ENCODE results near the gene CIBAR2.

Gene CIBAR2

DNA sequence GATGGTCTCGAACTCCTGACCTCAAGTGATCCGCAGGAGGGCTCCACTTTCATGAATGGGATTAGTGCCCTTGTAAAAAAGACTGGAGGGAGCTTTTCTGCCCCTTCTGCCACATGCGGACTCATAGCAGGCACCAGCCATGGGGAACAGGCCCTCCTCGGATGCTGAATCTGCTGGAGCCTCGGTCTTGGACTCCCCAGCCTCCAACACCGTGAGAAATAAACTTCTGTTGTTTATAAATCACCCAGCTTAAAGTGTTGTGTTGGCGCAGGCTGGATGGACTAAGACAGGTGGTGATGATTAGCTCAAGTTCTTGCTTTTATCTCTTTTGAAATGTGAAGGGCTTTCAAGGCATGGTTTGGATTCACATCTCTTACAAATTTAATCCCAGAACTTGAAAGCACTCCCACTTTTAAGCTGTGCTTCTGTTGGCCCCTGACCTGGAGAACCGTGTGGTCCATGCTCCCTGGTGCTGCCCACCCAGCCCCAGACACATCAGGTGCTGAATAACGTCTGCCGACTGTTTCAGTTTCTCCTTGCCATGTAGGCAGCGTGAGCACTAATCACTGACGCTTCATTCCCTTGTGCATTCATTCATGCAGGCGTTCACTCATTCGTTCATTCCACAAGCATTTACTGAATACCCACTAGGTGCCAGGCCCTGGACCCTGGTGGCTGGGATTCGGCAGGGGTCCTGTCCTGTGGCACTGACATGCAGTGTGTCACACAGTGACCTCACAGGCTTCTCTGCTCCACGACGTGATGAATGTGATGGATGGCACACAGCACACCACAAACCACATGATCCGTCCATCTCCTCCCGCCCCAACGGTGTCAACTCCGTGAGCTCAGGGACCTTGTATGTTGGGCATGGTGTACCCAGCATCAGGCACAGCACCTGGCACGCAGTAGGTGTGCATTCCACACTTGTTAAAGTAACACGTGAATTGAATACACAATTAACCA lies 8.9 kb downstream of the CIBAR2 start:
- no peak for DNase-seq (ENCODE audit: low spot score)

DNA sequence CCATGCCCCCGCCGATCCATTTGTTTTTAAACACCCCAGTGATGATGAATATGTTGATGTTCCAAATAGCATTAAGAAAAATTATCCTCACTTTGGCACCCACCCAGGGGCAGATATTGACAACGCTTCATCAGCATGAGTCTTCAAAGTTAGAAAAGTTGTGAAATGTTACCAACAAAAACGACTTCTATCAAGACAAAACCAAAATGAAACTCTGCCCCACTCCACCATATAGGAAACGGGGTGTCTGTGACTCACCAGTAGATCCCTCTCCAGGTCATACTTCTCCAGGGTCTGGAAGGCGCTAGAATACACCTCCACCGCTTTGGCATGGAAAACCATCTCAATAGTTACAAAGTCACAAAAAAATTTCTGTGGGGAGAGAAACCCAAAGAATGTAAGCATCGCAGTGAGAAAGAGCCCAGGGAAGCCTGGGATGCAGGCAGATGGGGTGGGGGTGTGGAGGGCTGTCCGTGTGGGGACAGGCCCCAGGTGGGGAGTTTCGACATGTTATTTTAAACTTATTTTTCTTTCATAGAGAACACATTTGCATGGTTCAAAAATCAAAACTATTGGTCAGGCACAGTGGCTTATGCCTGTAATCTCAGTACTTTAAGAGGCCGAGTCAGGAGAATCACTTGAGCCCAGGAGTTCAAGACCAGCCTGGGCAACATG lies 10.2 kb downstream of the CIBAR2 start:
- no peak for DNase-seq (ENCODE audit: low spot score)

DNA sequence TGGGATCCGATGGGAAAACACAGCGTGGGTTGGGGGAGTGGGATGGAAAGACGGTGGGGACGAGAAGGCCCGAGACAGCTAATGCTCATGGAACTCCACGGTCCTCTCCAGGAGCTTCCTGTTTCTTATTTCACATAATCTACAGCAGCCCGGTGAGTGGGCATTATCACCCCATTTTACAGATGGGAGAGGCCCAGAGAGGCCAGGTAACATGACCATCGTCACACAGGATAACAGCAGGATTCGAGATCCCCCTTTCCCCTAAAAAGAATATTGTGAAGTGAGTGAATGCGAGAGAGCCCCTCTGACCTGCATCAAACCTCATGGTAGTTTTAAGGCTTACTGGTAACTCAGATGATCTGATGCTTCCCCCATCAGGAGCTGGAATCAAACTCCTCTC lies 12.0 kb downstream of the CIBAR2 start:
- no peak for DNase-seq (ENCODE audit: low spot score)

DNA sequence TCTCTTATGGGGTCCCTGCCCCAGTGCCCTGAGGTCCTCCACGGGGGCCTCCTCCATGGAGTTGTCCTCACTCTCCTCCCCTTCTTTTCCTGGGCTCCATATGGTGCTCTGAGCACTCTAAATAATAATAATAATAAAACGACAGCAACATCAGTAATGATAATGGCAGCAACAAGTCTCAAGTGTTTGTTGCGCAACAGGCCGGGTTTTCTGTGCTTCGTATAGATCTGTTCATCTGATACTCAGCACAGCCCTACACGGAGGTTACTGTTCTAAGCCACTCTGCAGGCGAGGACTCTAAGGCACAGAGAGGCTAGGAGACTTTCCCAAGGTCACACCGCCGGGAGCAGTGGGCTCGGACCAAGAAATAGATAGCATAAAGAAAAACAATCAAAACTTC lies 13.7 kb downstream of the CIBAR2 start:
- DNase-seq (ENCODE audit: low spot score): no peak

DNA sequence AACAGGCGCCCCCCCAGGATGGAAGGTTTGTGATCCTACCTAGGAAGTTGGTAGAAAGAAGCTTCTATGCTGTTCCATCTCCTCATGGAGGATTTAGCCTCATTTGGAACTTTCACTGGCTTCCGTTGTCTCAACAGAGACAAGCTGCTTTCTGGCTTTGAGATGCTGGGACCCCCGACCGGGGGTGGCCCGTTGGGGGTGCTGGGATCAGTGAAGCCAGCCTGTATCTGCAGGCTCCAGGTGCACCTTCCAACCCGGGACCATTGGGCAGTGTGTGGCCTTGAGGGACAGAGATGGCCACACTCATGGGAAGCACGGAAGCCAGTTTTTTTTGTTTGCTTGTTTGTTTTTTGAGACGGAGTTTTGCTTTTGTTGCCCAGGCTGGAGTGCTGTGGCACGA lies 15.4 kb downstream of the CIBAR2 start:
- DNase-seq (ENCODE audit: low spot score): no peak

DNA sequence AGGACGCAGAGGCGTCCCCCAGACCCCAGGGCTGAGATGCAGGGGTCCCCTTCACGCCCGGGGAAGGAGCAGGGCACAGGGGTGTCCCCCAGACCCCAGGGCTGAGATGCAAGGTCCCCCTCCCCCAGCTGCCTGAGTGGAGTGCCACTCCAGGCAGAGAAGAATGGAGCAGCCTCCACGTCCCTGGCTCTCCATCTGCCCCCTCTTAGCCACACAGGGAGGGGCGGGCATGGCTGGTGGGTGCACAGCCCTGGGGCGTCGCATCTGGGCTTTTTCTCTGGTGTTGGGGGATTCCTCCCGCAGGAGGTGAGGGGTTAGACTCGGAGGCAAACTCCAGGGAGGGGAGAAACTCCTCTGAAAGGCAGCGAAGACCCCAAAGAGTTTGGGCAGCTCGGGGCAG lies 17.5 kb downstream of the CIBAR2 start:
- no peak for DNase-seq (ENCODE audit: low spot score)

DNA sequence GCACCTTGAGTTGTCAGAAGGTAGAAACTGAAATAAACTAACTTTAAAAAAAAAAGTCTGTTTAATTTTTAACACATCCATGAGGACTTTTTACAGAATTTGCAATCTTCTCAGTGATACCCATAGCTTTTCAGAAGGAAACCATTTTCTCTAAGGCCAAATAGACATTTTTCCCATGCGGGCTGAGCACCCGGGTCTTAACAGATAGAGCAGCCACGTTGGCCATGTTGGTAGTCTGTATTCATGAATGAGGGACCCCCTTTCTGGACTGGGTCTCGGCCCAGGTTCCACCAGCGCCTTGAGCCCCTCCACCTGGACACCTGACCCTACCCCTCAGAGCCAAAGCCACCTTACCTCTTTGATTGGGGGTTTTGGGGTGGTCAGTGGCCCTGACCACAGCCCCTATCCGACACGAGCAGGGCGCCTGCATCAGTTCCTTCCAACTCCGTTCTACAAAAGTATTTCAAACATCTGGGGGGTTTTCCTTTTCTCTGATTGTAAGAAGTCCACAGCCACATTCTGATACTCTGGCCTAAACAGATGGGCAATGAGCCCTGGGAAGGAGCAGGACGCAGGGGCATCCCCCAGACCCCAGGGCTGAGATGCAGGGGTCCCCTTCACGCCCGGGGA lies 18.0 kb downstream of the CIBAR2 start:
- DNase-seq (ENCODE audit: low spot score): no peak

DNA sequence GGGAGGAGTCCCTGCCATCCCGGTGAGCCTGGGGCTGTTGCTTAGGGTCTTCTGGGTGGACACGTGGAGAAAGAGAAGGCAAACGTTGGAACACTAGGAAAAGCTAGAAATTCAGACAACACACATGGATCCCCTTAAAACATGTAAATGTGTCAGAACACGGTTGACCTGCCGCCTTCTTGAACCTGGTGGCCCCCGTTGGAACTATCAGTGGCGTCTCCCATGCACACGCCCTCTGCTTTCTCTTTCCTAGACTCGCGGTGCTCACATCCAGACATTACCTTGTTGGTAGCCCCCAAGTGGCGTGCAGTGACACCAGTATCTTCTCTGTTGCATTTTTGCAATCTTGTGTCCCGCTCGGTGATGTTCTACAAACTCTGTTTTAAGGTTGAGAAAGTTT lies 18.6 kb downstream of the CIBAR2 start:
- DNase-seq (ENCODE audit: low spot score): no peak

DNA sequence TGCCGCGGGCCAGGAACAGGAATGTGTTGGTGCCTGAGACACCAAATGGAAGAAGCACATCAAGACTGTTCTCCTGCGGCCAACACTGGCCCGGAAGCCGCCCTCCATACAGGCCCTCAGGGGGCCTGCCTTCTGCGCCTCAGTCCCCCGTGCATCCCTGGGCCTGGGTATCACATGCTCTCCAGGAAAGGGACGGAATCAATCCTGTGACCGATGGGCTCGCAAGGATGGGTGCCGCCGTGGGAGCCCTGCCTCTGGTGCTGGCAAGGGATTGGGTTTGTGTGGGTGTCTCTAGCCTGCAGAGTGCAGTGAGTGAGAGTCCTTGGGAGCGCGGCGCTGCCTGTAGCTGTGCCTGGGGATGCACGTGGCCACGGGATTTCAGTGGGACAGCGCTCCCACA lies 19.4 kb downstream of the CIBAR2 start:
- DNase-seq (ENCODE audit: low spot score): no peak

DNA sequence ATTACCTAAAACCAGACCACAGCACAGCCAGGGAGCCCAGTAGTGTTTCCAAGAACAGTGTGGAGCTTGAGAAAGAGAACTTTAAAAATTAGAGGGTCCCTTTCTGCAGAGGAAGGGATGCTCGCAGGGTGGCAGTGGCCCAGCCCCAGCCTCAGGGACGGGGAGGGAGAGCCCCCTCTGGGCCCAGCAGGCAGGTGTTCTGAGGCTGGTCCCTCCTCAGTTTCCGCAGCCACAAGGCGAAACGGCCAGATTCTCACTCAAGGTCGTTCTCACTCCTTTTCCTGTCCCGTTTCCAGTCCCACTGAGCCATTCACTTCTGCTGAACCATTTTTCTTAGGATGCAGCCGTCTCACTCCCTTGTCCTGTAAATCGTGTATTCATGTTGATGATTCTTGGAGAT lies 20.0 kb downstream of the CIBAR2 start:
- DNase-seq (ENCODE audit: low spot score): no peak

DNA sequence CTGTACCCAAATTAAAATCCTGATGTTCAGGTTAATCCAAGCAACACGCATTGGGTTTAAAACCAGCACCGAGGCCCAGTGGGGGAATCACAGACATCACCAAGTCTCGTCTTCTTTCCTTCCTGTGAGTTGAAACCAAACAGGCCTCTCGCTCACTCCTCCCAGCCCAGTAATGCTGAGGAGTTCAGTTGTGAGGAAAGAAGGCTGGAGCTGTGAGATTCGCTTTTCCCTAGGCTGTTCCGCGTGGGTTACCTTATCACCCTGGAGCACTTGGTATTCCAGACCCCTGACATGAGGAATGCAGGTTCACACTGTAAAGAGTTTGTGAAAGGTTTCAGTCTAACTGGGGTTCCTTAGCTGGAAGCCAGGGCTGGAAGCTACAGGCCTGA lies 20.8 kb downstream of the CIBAR2 start:
- DNase-seq (ENCODE audit: low spot score): no peak

DNA sequence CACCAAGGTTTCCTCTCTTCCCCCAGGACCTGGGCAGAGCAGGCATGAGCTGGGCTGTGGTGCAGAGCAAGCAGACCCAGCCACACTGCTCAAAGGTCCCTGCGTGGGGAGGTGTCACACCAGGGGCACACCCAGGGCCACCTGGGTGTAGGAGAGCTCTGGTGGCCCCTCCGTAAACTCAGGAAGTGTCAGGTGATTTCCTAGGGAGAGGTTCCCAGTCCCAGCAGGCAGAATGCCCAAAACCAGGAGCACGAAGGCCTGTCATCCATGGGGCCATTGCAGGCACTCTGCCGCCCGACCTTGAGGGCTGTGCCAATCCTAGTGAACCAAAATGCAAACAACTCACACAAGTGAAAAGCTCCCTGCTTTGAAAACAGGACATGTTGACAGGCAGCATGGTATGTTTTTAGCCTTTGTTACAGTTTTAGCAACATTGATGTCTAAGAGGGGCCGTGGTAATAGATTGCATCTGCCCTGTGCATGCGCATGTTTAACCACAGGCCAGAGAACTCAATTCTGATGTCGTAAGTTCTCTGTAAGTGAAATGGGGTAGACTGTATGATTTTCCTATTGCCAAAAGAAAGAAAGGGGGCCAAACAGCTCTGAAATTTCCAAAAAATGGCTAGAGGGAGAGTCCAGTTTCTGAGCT lies 21.3 kb downstream of the CIBAR2 start:
- DNase-seq (ENCODE audit: low spot score): no peak

DNA sequence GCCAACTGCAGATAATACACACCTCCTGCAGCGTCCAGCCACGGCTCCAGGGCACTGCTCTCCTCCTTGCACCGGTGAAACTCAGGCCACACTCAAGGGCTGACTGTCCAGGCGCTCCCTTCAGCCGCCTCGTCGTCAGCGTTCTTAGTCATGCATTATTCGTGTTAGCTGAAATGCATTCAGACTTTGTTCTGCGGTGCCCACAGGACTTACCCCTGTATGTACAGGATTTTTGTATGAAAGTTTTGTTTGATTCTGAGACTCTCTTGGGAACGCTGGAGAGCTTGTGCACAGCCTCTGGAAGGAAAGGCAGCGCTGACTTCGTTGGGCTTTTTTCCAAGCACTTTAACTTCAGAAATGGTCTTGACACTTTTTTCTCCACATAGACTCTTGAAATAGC lies 22.1 kb downstream of the CIBAR2 start:
- no peak for DNase-seq (ENCODE audit: low spot score)

DNA sequence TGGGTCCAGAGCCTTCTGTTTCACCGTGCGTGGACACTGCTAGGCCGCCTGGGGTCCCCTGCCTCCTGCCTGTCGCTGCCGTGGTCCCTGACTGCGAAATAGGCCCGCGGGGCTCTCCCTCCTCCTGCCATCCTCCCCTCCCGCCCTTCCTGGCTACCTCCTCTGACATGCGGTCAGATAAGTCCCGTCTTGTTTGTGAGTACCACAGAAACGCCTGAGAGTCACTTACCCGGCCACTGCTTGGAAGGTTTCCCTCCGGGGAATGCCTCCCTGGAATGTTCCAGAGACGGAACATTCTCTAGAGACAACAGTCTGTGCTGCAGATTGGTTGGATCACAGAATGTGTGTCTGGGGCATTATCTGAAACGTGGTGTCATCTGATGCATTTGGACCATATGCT lies 22.7 kb downstream of the CIBAR2 start:
- DNase-seq (ENCODE audit: low spot score): no peak

DNA sequence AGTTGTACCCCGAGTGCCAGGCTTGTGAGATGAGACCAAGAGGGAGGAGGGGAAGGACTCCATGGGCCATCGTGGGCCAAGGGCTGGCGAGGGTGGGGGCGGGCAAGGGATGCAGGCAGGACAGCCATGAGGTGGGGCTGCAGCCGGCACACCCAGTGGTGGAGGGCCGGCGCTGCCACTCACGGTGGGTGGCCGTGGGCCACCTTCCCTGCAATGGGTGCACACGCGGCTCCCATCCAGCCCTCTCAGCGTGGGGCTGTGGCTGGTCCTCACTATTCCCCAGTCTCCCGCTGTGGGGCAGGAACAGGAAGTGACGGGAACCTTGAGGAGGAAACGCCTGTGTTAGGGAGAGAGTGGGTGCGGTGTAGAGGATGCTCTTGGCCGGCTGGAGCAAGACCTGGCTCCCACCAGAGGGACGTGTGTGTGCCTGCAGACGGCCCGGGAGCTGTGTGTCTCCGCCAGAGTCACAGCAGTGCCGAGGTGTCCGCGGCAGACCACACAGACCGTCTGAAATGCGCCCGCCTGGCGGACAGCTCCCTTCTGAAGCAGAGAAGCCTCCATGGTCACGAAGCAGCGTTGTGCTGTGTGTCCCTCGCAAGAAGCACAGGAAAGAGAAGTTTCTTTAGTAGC lies 23.6 kb downstream of the CIBAR2 start:
- no peak for DNase-seq (ENCODE audit: low spot score)

DNA sequence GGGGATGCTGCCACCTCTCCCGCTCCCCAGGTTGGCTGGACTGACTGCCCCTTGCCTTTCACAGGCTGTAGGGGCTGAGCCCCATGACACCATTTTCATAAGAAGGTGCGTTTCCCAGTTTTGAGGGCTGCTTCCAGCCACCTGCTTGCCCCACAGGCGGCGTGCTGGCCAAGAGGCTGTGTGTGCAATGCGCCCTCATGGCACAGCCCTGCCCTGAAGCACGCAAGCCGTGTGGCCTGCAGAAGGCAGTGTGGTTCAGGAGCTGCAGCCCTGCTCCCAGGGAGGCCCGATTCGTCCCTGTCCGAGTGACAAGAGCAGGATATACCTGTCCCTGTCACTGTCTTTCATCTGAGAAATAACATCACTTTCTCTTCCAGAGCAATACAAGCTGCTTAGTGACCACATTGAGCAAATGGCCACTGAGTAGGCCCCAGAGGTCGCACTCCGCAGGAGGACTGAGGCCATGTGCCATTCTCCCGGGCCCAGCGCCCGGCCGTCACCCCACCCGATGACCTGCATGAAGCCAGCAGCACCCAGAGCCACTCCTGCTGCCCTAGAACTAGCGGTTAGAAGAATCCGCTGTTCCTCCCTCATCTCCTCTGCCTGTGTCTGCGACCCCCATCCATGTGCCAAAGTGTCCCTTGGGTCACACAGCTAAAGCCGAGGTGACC lies 24.2 kb downstream of the CIBAR2 start:
- no peak for DNase-seq (ENCODE audit: low spot score)

DNA sequence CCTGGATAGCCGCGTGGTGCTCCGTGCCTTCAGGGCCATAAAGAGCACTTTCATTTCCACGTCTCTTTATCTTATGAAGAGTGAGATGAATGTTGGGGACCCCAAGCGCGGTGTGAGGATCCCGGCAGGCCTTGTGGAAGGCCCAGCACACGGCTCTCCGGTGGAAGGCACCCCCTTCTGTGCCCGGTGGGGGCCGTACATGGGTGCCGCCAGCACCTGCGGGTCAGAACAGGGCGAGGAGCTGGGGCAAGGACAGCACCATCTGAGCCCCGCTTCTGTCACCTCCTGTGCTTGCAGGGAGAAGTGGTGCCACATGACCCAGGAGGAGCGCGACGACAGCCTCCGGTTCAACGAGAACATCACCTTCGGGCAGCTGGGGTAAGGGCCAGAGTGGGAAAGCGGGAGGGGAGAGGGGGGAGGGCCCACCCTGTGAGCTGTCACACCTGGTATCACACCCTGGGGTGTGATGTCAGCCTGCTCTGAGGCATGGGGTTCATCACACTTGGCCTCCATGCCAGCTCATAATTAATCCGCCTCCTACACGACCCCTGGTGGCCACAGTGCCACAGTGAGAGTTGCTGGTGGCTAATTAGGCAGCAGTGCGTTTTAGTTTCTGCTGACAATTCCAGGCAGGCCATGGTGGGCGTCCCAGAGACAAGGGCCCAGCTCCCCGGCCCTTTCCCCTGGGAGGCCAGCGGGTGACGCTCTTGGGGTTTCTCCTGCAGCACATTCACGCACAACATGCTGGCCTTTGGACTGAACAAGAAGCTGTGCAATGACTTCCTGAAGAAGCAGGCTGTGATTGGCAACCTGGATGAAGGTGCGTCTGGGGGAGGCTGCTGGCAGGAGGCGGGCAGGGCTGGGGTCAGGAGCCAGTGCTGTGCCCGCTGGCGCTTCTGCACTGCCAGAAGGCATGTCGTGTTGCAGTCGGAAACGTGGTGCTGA lies 25.7 kb downstream of the CIBAR2 start:
- DNase-seq (ENCODE audit: low spot score): peak; percentile 86

DNA sequence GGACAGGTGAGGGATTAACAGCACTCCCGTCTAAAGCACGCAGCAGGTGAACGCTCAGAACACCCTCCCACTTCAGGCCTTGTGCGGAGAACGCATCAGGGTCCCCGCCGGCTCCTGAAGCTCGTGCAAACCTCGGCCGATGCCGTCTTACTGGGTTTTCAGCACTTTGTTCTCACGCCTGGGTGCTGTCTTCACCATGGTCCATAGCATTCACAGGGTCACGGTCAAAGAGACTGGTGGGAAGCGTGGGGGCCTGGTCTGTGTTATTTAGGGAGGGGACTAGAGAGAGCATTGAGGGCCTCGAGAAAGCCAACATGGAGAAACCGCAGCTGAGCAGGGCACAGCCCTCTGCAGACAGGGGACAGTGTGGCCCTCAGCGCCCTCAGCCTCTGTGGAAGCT lies 26.6 kb downstream of the CIBAR2 start:
- DNase-seq (ENCODE audit: low spot score): no peak

DNA sequence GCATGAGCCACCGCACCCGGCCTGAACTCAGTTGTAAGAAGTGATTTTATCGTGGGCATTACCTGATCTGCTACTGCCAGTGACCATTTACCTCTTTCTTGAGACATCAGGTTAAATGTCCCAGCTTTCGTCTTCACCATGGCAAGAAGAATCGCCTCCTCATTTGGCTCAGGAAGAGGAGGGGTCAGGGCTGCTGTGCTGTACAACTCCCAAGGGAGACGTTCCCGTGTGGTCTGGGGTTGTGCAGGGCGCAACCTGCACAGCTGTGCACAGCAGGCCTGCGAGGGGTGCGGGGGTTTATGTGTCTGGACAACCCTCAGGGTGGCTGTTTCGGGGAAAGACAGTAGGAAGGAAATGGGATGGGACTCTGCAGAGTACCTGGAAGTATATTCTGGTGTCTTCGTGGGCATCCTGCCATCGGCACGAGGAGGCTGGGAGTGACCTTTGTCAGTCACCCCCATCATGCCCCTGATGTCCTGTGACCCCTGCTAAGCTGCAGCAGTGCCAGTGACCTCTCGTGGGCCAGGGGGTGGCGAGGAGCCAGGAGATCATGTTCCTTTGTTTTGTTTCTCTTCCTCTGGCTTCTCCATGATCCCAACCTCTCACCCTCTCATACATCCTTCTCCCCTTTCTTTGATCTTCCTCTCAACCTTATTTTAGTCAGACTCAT lies 27.3 kb downstream of the CIBAR2 start:
- no peak for DNase-seq (ENCODE audit: low spot score)
